Fibroblast of villous mesenchyme (primary cell): Measurements from ENCODE around the gene HUS1B. TPM values are rescaled to one million over a fixed set of nuclear protein-coding genes. Genes with fewer than 3 reads are reported as not detected.
"Not testable (repeated sequence)": the region's sequence is repeated elsewhere in the genome, so short reads cannot be mapped to it uniquely, and the experiment has no call there.

Experiments used
- DNase-seq: peaks from one replicate; pipeline ENCODE4 v3.0.0-alpha.2; 2010; ENCODE audit warnings: low read depth
- H3K4me3 ChIP-seq: 2 replicates; pipeline ENCODE4 v1.5.1; 2011; ENCODE audit warnings: low read depth, mild to moderate bottlenecking, low read length
- total RNA-seq: library from RNA; depleted of rRNA; stranded (reverse); fragments of >200 nt; gene quantifications from 2 replicates; pipeline ENCODE4 v1.2.3, GENCODE V29; 2012
- TF ChIP-seq, protein P1 (sequence below): IDR thresholded peaks from 2 replicates; pipeline ENCODE4 v1.5.1; 2012; ENCODE audit warnings: low read depth, mild to moderate bottlenecking, low read length; ENCODE audit not compliant: insufficient read depth

HUS1B gene
- total RNA-seq, 1 donor = 0.86 TPM

DNA sequence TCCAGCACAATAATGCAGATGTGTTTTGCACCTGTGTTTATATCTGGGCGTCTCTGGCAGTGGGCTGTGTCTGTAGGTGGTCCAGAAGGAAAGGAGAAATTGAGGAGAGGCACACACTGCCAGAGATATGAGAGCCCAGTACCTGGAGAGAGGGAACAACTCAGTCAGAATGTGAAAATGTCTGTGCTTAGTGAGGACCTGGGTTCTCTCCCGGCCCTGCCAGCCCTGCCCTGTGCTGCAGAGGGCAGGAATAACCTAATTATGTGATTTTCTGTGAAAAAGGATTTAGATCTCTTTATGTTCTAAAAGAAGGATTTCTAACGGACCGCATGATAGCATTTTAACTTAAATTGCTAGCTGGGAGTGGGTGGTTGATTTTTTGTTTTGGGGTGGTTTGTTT lies 44.3 kb upstream of the HUS1B start:
- TF ChIP-seq, protein P1, sequence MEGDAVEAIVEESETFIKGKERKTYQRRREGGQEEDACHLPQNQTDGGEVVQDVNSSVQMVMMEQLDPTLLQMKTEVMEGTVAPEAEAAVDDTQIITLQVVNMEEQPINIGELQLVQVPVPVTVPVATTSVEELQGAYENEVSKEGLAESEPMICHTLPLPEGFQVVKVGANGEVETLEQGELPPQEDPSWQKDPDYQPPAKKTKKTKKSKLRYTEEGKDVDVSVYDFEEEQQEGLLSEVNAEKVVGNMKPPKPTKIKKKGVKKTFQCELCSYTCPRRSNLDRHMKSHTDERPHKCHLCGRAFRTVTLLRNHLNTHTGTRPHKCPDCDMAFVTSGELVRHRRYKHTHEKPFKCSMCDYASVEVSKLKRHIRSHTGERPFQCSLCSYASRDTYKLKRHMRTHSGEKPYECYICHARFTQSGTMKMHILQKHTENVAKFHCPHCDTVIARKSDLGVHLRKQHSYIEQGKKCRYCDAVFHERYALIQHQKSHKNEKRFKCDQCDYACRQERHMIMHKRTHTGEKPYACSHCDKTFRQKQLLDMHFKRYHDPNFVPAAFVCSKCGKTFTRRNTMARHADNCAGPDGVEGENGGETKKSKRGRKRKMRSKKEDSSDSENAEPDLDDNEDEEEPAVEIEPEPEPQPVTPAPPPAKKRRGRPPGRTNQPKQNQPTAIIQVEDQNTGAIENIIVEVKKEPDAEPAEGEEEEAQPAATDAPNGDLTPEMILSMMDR = no peak
- H3K4me3 ChIP-seq = no peak overlapping the region
- DNase-seq = no peak

- H3K4me3 ChIP-seq = no peak overlapping the region
- TF ChIP-seq, protein P1 = no peak
These were observed 43.6 kb upstream of the HUS1B start for GRCh38 chr6:700490-700889.

GRCh38 chr6:699319-699718 lies 42.4 kb upstream of the HUS1B start:
- TF ChIP-seq, protein P1 = no peak
- DNase-seq = no peak
- H3K4me3 ChIP-seq = no peak overlapping the region

More at GRCh38 chr6:700490-700889, 43.6 kb upstream of the HUS1B start:
- no peak for DNase-seq

DNA sequence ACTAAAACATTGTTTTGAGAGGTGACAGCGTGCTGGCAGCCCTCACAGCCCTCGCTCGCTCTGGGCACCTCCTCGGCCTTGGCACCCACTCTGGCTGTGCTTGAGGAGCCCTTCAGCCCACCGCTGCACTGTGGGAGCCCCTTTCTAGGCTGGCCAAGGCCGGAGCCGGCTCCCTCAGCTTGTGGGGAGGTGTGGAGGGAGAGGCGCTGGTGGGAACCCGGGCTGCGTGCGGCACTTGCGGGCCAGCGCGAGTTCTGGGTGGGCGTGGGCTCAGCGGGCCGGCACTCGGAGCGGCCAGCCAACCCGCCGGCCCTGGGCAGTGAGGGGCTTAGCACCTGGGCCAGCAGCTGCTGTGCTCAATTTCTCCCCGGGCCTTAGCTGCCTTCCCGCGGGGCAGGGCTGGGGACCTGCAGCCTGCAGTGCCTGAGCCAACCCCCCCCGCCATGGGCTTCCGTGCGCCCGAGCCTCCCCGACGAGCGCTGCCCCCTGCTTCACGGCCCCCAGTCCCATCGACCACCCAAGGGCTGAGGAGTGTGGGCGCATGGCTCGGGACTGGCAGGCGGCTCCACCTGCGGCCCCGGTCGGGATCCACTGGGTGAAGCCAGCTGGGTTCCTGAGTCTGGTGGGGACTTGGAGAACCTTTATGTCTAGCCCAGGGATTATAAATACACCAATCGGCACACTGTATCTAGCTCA lies 37.7 kb upstream of the HUS1B start:
- not testable (repeated sequence) for DNase-seq, H3K4me3 ChIP-seq

DNA sequence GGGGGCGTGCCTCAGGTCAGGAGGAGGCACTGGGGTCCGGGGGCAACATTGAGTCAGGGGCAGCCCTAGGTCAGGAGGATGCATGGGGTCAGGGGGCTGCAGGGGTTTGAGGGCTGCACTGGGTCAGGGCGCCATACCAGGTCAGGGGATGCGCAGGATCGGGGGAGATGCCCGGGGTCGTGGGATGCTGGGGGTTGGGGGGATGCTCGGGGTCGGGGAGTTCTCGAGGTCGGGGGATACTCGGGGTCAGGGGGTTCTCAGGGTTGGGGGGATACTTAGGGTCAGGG lies 36.8 kb upstream of the HUS1B start:
- TF ChIP-seq, protein P1 = no peak
- H3K4me3 ChIP-seq = peak overlapping the region; percentile 92
- DNase-seq = no peak

- peak within 1 kb of the TSS; percentile 92 for H3K4me3 ChIP-seq
- DNase-seq = peak; percentile 80
- TF ChIP-seq, protein P1 = no peak
These were observed 36.2 kb upstream of the HUS1B start, which contains the start of gene EXOC2 for GRCh38 chr6:692858-693722. Gene EXOC2, minus strand, starts transcription at chr6:693139. Its CDS starts 55,321 bp downstream, at chr6:637818.

- DNase-seq = peak; percentile 54
- H3K4me3 ChIP-seq = peak overlapping the region; percentile 92
- TF ChIP-seq, protein P1 = no peak
These were observed 35.5 kb upstream of the HUS1B start for GRCh38 chr6:692356-692851.
